Liver (tissue), 9 donors: ENCODE measurements around the gene ARFIP1. TPM values are rescaled to one million over a fixed set of nuclear protein-coding genes. Genes with fewer than 3 reads are reported as not detected.
A peak's percentile ranks its signal among the peaks of the same experiment; 100 is the strongest.

ENCODE experiments used
- DNase-seq: peaks from one replicate; pipeline ENCODE4 v3.0.0-alpha.2; 2017; ENCODE audit warnings: low spot score
- H3K27ac ChIP-seq, 2 donors: one replicate each; pipeline ENCODE4 v1.7.0; 2013; ENCODE audit warnings: inconsistent platforms in 2 of 2, low read length in 2 of 2, control low read depth in 1 of 2, low read depth in 1 of 2, mild to moderate bottlenecking in 1 of 2
- H3K27me3 ChIP-seq, 4 donors: one replicate each; pipeline versions ENCODE4 v1.6.1 to v1.7.0; 2013; ENCODE audit warnings: low read length in 3 of 4, inconsistent platforms in 1 of 4, mild to moderate bottlenecking in 1 of 4, moderate library complexity in 1 of 4; ENCODE audit not compliant: control insufficient read depth in 4 of 4, insufficient read depth in 4 of 4
- H3K36me3 ChIP-seq, 4 donors: one replicate each; pipeline versions ENCODE4 v1.6.1 to v1.7.0; 2013; ENCODE audit warnings: low read length in 3 of 4, mild to moderate bottlenecking in 3 of 4, low read depth in 1 of 4, moderate library complexity in 1 of 4; ENCODE audit not compliant: control insufficient read depth in 4 of 4, insufficient read depth in 3 of 4
- H3K4me1 ChIP-seq, 4 donors: one replicate each; pipeline versions ENCODE4 v1.6.1 to v1.7.0; 2013; ENCODE audit warnings: low read length in 3 of 4, mild to moderate bottlenecking in 3 of 4, moderate library complexity in 1 of 4; ENCODE audit not compliant: control insufficient read depth in 4 of 4, insufficient read depth in 4 of 4
- H3K4me3 ChIP-seq, 3 donors: one replicate each; pipeline versions ENCODE4 v1.6.1 to v1.7.0; 2013; ENCODE audit warnings: low read length in 3 of 3, control low read depth in 1 of 3, low read depth in 1 of 3, mild to moderate bottlenecking in 1 of 3
- H3K9ac ChIP-seq, 2 donors: one replicate each; pipeline ENCODE4 v1.7.0; 2013; ENCODE audit warnings: low read length in 2 of 2, mild to moderate bottlenecking in 2 of 2, moderate library complexity in 2 of 2, control low read depth in 1 of 2, low read depth in 1 of 2
- H3K9me3 ChIP-seq, 4 donors: one replicate each; pipeline versions ENCODE4 v1.6.1 to v1.7.0; 2013; ENCODE audit warnings: low read length in 3 of 4; ENCODE audit not compliant: control insufficient read depth in 4 of 4
- EGR1 ChIP-seq, 2 donors: IDR thresholded peaks; 2 replicates each; pipeline ENCODE4 v1.6.1; 2016 to 2018; ENCODE audit warnings: antibody characterized with exemption in 2 of 2, low read depth in 2 of 2
- FOXA1 ChIP-seq: IDR thresholded peaks from 2 replicates; pipeline ENCODE4 v1.6.1; 2016; ENCODE audit warnings: antibody characterized with exemption
- FOXA2 ChIP-seq: IDR thresholded peaks from 2 replicates; pipeline ENCODE4 v1.6.1; 2016; ENCODE audit warnings: antibody characterized with exemption
- GABPA ChIP-seq, 2 donors: IDR thresholded peaks in 1 of 2; conservative IDR thresholded peaks in 1 of 2; 2 replicates each; pipeline ENCODE4 v1.6.1; 2016; ENCODE audit warnings: antibody characterized with exemption in 2 of 2, mild to moderate bottlenecking in 1 of 2, moderate library complexity in 1 of 2
- HNF4A ChIP-seq, 2 donors: conservative IDR thresholded peaks; 2 replicates each; pipeline ENCODE4 v1.6.1; 2016; ENCODE audit warnings: antibody characterized with exemption in 2 of 2, mild to moderate bottlenecking in 2 of 2
- HNF4G ChIP-seq: IDR thresholded peaks from 2 replicates; pipeline ENCODE4 v1.6.1; 2016; ENCODE audit warnings: antibody characterized with exemption
- JUND ChIP-seq, 2 donors: IDR thresholded peaks; 2 replicates each; pipeline ENCODE4 v1.6.1; 2016; ENCODE audit warnings: antibody characterized with exemption in 2 of 2
- NR2F2 ChIP-seq: IDR thresholded peaks from 2 replicates; pipeline ENCODE4 v1.6.1; 2016; ENCODE audit warnings: antibody characterized with exemption
- RAD21 ChIP-seq, 2 donors: IDR thresholded peaks; 2 replicates each; pipeline ENCODE4 v1.6.1; 2016; ENCODE audit warnings: antibody characterized with exemption in 2 of 2, mild to moderate bottlenecking in 2 of 2
- RXRA ChIP-seq, 2 donors: IDR thresholded peaks; 2 replicates each; pipeline ENCODE4 v1.6.1; 2017 to 2018; ENCODE audit warnings: antibody characterized with exemption in 2 of 2, mild to moderate bottlenecking in 1 of 2
- TAF1 ChIP-seq: conservative IDR thresholded peaks from 2 replicates; pipeline ENCODE4 v1.6.1; 2016; ENCODE audit warnings: antibody characterized with exemption, mild to moderate bottlenecking
- WGBS: extraction: QIAGEN DNeasy Blood & Tissue Kit; methylation state at CpG from one replicate; pipeline ENCODE4 v1.1.7; 2013; 5-methylcytosine and 5-hydroxymethylcytosine counted together
- polyA plus RNA-seq, 2 donors: library from polyadenylated mRNA; stranded (reverse) in 1 of 2; unstranded in 1 of 2; fragments of 200-250 nt in 1 of 2; fragments of >200 nt in 1 of 2; fragmentation: Nextera tagmentation in 1 of 2; extraction: Ambion mirVana in 1 of 2; gene quantifications; one replicate each; pipeline versions ENCODE4 v1.2.1 to v1.2.3, GENCODE V29; 2013 to 2015
- total RNA-seq, 2 donors: library from RNA; depleted of rRNA; stranded (reverse); fragments of >200 nt; gene quantifications; one replicate each; pipeline ENCODE4 v1.2.3, GENCODE V29; 2014
- TF ChIP-seq, protein P1 (sequence below): IDR thresholded peaks from 2 replicates; pipeline ENCODE4 v1.6.1; 2016; ENCODE audit warnings: antibody characterized with exemption
- TF ChIP-seq, protein P2 (sequence below): IDR thresholded peaks from 2 replicates; pipeline ENCODE4 v1.6.1; 2016; ENCODE audit warnings: antibody characterized with exemption
- TF ChIP-seq, protein P3 (sequence below): IDR thresholded peaks from 2 replicates; pipeline ENCODE4 v1.6.1; 2016; ENCODE audit warnings: antibody characterized with exemption, mild to moderate bottlenecking
- TF ChIP-seq, protein P4 (sequence below): IDR thresholded peaks from 2 replicates; pipeline ENCODE4 v1.6.1; 2016; ENCODE audit warnings: antibody characterized with exemption
- TF ChIP-seq, protein P5 (sequence below): fragments of 150-350 bp; IDR thresholded peaks from 2 replicates; pipeline ENCODE4 v1.5.1; 2017; ENCODE audit warnings: improper control_type of control experiment, low read depth, low read length; ENCODE audit not compliant: missing input control
- donor health status: healthy.
- donor health status: healthy.
- donor health status: healthy.
- donor health status: healthy.
- donor health status: healthy.

ARFIP1 gene
- total and polyA plus RNA-seq, 4 donors, result 6.8 to 16.8 (median 14.9) TPM

DNA sequence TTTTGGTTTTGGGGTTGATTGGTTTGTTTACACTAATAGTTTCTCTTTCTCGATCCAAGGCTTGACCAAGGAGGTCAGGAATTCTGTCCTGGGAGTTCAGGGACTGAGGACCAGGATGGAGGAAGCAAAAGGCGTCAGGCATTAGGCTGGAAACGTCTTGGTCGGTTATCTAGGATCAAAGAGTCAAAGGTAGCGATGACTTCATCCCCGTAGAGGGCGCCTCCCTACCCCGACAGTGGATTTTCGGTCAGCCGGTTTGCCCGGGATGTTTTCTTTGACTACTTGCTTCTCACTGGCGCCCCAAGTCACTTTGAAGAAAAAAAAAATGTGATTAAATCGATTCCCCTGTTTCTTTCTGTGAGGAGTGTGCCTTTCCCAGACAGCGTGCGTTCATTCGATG lies 155.4 kb downstream of the ARFIP1 start:
- 34% methylated on average over 16 of the region's 16 CpGs for WGBS
- Histone ChIP-seq H3K9ac (no peak overlapping the region), H3K27me3 (peaks cover 0 to 5% (median 2%) of the 10 kb centered on the region in 4 donors), H3K4me3 (no peak overlapping the region), H3K27ac (no peak overlapping the region), H3K36me3 (no peaks in the 10 kb centered on the region), H3K4me1 (peaks cover 15 to 31% (median 26%) of the 10 kb centered on the region in 4 donors), H3K9me3 (no peaks in the 10 kb centered on the region)
- peak; percentile 67 for DNase-seq
- TF ChIP-seq, protein P1, sequence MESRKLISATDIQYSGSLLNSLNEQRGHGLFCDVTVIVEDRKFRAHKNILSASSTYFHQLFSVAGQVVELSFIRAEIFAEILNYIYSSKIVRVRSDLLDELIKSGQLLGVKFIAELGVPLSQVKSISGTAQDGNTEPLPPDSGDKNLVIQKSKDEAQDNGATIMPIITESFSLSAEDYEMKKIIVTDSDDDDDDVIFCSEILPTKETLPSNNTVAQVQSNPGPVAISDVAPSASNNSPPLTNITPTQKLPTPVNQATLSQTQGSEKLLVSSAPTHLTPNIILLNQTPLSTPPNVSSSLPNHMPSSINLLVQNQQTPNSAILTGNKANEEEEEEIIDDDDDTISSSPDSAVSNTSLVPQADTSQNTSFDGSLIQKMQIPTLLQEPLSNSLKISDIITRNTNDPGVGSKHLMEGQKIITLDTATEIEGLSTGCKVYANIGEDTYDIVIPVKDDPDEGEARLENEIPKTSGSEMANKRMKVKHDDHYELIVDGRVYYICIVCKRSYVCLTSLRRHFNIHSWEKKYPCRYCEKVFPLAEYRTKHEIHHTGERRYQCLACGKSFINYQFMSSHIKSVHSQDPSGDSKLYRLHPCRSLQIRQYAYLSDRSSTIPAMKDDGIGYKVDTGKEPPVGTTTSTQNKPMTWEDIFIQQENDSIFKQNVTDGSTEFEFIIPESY, result no peak
- TF ChIP-seq FOXA2 (no peak), RAD21 (IDR thresholded peaks at IDR 0.05) (no peak), EGR1 (IDR thresholded peaks at IDR 0.05; ENCODE audit: low read depth in 2 of 2) (no peak), FOXA1 (no peak), TAF1 (no peak), RXRA (IDR thresholded peaks at IDR 0.05) (no peak), JUND (IDR thresholded peaks at IDR 0.05) (no peak), HNF4G (no peak), NR2F2 (no peak), HNF4A (conservative IDR thresholded peaks at IDR 0.05) (no peak), GABPA (IDR thresholded peaks at IDR 0.05 in 1 of 2, conservative IDR thresholded peaks at IDR 0.05 in 1 of 2) (no peak)
- TF ChIP-seq, protein P2, sequence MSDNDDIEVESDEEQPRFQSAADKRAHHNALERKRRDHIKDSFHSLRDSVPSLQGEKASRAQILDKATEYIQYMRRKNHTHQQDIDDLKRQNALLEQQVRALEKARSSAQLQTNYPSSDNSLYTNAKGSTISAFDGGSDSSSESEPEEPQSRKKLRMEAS, result no peak
- TF ChIP-seq, protein P3, sequence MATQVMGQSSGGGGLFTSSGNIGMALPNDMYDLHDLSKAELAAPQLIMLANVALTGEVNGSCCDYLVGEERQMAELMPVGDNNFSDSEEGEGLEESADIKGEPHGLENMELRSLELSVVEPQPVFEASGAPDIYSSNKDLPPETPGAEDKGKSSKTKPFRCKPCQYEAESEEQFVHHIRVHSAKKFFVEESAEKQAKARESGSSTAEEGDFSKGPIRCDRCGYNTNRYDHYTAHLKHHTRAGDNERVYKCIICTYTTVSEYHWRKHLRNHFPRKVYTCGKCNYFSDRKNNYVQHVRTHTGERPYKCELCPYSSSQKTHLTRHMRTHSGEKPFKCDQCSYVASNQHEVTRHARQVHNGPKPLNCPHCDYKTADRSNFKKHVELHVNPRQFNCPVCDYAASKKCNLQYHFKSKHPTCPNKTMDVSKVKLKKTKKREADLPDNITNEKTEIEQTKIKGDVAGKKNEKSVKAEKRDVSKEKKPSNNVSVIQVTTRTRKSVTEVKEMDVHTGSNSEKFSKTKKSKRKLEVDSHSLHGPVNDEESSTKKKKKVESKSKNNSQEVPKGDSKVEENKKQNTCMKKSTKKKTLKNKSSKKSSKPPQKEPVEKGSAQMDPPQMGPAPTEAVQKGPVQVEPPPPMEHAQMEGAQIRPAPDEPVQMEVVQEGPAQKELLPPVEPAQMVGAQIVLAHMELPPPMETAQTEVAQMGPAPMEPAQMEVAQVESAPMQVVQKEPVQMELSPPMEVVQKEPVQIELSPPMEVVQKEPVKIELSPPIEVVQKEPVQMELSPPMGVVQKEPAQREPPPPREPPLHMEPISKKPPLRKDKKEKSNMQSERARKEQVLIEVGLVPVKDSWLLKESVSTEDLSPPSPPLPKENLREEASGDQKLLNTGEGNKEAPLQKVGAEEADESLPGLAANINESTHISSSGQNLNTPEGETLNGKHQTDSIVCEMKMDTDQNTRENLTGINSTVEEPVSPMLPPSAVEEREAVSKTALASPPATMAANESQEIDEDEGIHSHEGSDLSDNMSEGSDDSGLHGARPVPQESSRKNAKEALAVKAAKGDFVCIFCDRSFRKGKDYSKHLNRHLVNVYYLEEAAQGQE, result no peak
- TF ChIP-seq, protein P4, sequence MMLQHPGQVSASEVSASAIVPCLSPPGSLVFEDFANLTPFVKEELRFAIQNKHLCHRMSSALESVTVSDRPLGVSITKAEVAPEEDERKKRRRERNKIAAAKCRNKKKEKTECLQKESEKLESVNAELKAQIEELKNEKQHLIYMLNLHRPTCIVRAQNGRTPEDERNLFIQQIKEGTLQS, result no peak
- TF ChIP-seq, protein P5, sequence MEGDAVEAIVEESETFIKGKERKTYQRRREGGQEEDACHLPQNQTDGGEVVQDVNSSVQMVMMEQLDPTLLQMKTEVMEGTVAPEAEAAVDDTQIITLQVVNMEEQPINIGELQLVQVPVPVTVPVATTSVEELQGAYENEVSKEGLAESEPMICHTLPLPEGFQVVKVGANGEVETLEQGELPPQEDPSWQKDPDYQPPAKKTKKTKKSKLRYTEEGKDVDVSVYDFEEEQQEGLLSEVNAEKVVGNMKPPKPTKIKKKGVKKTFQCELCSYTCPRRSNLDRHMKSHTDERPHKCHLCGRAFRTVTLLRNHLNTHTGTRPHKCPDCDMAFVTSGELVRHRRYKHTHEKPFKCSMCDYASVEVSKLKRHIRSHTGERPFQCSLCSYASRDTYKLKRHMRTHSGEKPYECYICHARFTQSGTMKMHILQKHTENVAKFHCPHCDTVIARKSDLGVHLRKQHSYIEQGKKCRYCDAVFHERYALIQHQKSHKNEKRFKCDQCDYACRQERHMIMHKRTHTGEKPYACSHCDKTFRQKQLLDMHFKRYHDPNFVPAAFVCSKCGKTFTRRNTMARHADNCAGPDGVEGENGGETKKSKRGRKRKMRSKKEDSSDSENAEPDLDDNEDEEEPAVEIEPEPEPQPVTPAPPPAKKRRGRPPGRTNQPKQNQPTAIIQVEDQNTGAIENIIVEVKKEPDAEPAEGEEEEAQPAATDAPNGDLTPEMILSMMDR, result no peak
